Measurements from ENCODE around the gene PCDH18. TPM values are rescaled to one million over a fixed set of nuclear protein-coding genes. Genes with fewer than 3 reads are reported as not detected.
A peak's percentile ranks its signal among the peaks of the same experiment; 100 is the strongest.

Gene PCDH18
- total RNA-seq, 2 donors from 2014 or later: 3.9 to 7.9 TPM

- Histone ChIP-seq H3K27ac (no peak overlapping the region), H3K9me3 (no peaks in the 10 kb centered on the region), H3K4me1 (peaks cover 4% of the 10 kb centered on the region), H3K36me3 (replicated peaks in 1 of 2; ENCODE audit: insufficient read depth in 1 of 2, low read depth in 2 of 2) (no peaks in the 10 kb centered on the region), H3K4me3 (no peak overlapping the region), H3K27me3 (no peaks in the 10 kb centered on the region)
- TF ChIP-seq CTCF (IDR thresholded peaks at IDR 0.05): no peak
- TF ChIP-seq POLR2A (IDR thresholded peaks at IDR 0.05): no peak
- WGBS, 2 donors: 47 to 55% methylated on average over 5 of the region's 5 CpGs
- no peak for DNase-seq
- intact Hi-C loops (cut with DNase I): no loop called here
- no peak for ATAC-seq
Measured at GRCh38 chr4:137536789-137537561, 4.7 kb upstream of the PCDH18 start.

- Histone ChIP-seq H3K4me3 (no peak overlapping the region), H3K27ac (no peak overlapping the region), H3K27me3 (no peaks in the 10 kb centered on the region), H3K36me3 (replicated peaks in 1 of 2; ENCODE audit: insufficient read depth in 1 of 2, low read depth in 2 of 2) (no peaks in the 10 kb centered on the region), H3K4me1 (peaks cover 7% of the 10 kb centered on the region), H3K9me3 (no peaks in the 10 kb centered on the region)
- intact Hi-C loops (cut with DNase I): no loop called here
- WGBS, 2 donors: 51 to 58% methylated on average over 1 of the region's 1 CpG
- ATAC-seq (no peak), DNase-seq (no peak)
- TF ChIP-seq POLR2A (IDR thresholded peaks at IDR 0.05) (no peak), CTCF (IDR thresholded peaks at IDR 0.05) (no peak)
Measured at GRCh38 chr4:137535718-137536117, 3.4 kb upstream of the PCDH18 start.

GRCh38 chr4:137534516-137534915 lies 2.2 kb upstream of the PCDH18 start:
- Histone ChIP-seq H3K4me3 (no peak overlapping the region), H3K36me3 (replicated peaks in 1 of 2; ENCODE audit: insufficient read depth in 1 of 2, low read depth in 2 of 2) (no peaks in the 10 kb centered on the region), H3K27me3 (no peaks in the 10 kb centered on the region), H3K4me1 (peaks cover 7% of the 10 kb centered on the region), H3K9me3 (no peaks in the 10 kb centered on the region), H3K27ac (no peak overlapping the region)
- ATAC-seq (no peak), DNase-seq (no peak)
- no peak for TF ChIP-seq POLR2A (IDR thresholded peaks at IDR 0.05)
- no peak for TF ChIP-seq CTCF (IDR thresholded peaks at IDR 0.05)
- 45 to 69% methylated on average over 1 of the region's 1 CpG for WGBS, 2 donors
- intact Hi-C loops (cut with DNase I): no loop called here

GRCh38 chr4:137533855-137534254 lies 1.6 kb upstream of the PCDH18 start:
- Histone ChIP-seq H3K36me3 (replicated peaks in 1 of 2; ENCODE audit: insufficient read depth in 1 of 2, low read depth in 2 of 2) (no peaks in the 10 kb centered on the region), H3K4me3 (no peak overlapping the region), H3K4me1 (peaks cover 7% of the 10 kb centered on the region), H3K27ac (no peak overlapping the region), H3K27me3 (no peaks in the 10 kb centered on the region), H3K9me3 (no peaks in the 10 kb centered on the region)
- ATAC-seq (no peak), DNase-seq (no peak)
- TF ChIP-seq CTCF (IDR thresholded peaks at IDR 0.05): no peak
- TF ChIP-seq POLR2A (IDR thresholded peaks at IDR 0.05): no peak
- intact Hi-C loops (cut with DNase I): no loop called here
- WGBS, 2 donors: 60 to 78% methylated on average over 2 of the region's 2 CpGs

GRCh38 chr4:137532869-137533236 lies 559 bp upstream of the PCDH18 start:
- Histone ChIP-seq H3K9me3 (no peaks in the 10 kb centered on the region), H3K27ac (peak overlapping the region in 1 of 4 donors; percentile 53), H3K4me1 (peaks cover 7% of the 10 kb centered on the region), H3K36me3 (replicated peaks in 1 of 2; ENCODE audit: insufficient read depth in 1 of 2, low read depth in 2 of 2) (no peaks in the 10 kb centered on the region), H3K27me3 (no peaks in the 10 kb centered on the region), H3K4me3 (no peak overlapping the region)
- ATAC-seq: no peak
- DNase-seq: no peak
- intact Hi-C loops (cut with DNase I): no loop called here
- TF ChIP-seq POLR2A (IDR thresholded peaks at IDR 0.05) (no peak), CTCF (IDR thresholded peaks at IDR 0.05) (no peak)
- WGBS, 2 donors: 16 to 19% methylated on average over 3 of the region's 3 CpGs
